ENCODE results near the gene NNMT.

- TF ChIP-seq CTCF (IDR thresholded peaks at IDR 0.05) = no peak
- TF ChIP-seq ELF1 (IDR thresholded peaks at IDR 0.05) = no peak
- TF ChIP-seq REST (IDR thresholded peaks at IDR 0.05; ENCODE audit: low read depth, low read length) = no peak
- TF ChIP-seq SMC3 (IDR thresholded peaks at IDR 0.05; ENCODE audit: low read depth, low read length) = no peak
- TF ChIP-seq USF1 (IDR thresholded peaks at IDR 0.05; ENCODE audit: borderline replicate concordance, low read depth) = no peak
- no peak for TF ChIP-seq NRF1 (IDR thresholded peaks at IDR 0.05; ENCODE audit: low read depth, low read length)
- TF ChIP-seq GABPA (IDR thresholded peaks at IDR 0.05; ENCODE audit: low read depth) = no peak
- no peak for TF ChIP-seq FOSL2 (IDR thresholded peaks at IDR 0.05; ENCODE audit: borderline replicate concordance, low read depth)
- no peak for TF ChIP-seq YY1 (IDR thresholded peaks at IDR 0.05; ENCODE audit: low read depth)
- no peak for TF ChIP-seq TAF1 (IDR thresholded peaks at IDR 0.05; ENCODE audit: borderline replicate concordance, low read depth, low read length)
- no peak for TF ChIP-seq MAX (IDR thresholded peaks at IDR 0.05; ENCODE audit: low read depth)
- TF ChIP-seq RCOR1 (IDR thresholded peaks at IDR 0.05; ENCODE audit: low read length) = no peak
Observed at GRCh38 chr11:114283422-114283821, 12.8 kb upstream of the NNMT start.
